ENCODE data around the gene TXNL4A. TPM values are rescaled to one million over a fixed set of nuclear protein-coding genes. Genes with fewer than 3 reads are reported as not detected.
A peak's percentile ranks its signal among the peaks of the same experiment; 100 is the strongest.
"Not testable (repeated sequence)": the region's sequence is repeated elsewhere in the genome, so short reads cannot be mapped to it uniquely, and the experiment has no call there.

Gene TXNL4A
- total RNA-seq, 3 donors from 2014 or later (not counting 1 experiment from before 2014, with no cell fraction given): 63.2 to 69.1 (median 66.4) TPM

- WGBS (ENCODE audit: insufficient coverage): 100% methylated on average over 1 of the region's 1 CpG
- Histone ChIP-seq H3K4me3 (ENCODE audit: low read length) (no peak overlapping the region), H3K36me3 (ENCODE audit: control insufficient read depth, insufficient read depth, low read length) (no peaks in the 10 kb centered on the region), H3K9me3 (ENCODE audit: control insufficient read depth, insufficient read depth, low read length) (peaks cover 14% of the 10 kb centered on the region), H3K4me1 (ENCODE audit: control insufficient read depth, insufficient read depth, low read length) (peaks cover 8% of the 10 kb centered on the region), H3K27ac (ENCODE audit: low read length) (no peak overlapping the region), H3K27me3 (ENCODE audit: control insufficient read depth, insufficient read depth, low read length) (no peaks in the 10 kb centered on the region)
- ATAC-seq (no peak), DNase-seq (no peak)
- peaks cover 14 to 18% of the 10 kb centered on the region in 2 donors for H3K4me1 Mint-ChIP-seq
- no peak overlapping the region for H3K4me3 Mint-ChIP-seq
- H3K36me3 Mint-ChIP-seq: peaks cover 31% of the 10 kb centered on the region
- H3K27ac Mint-ChIP-seq: no peak overlapping the region
- H3K9me3 Mint-ChIP-seq: peaks cover 2 to 9% of the 10 kb centered on the region in 2 donors
- H3K27me3 Mint-ChIP-seq (ENCODE audit: low read depth in 2 of 2): no peaks in the 10 kb centered on the region
- no peak for TF ChIP-seq CTCF (IDR thresholded peaks at IDR 0.05)
- intact Hi-C loops (cut with micrococcal nuclease): loop anchor here (5.0 kb wide), 2 partner anchors 77 to 78 kb away; partner anchors contain the start of genes ADNP2 and SLC66A2
These were observed 41.3 kb upstream of the TXNL4A start for GRCh38 chr18:80029690-80030089.

GRCh38 chr18:80027719-80028118 lies 39.4 kb upstream of the TXNL4A start:
- H3K4me1 Mint-ChIP-seq; H3K4me1 ChIP-seq (ENCODE audit: control insufficient read depth, insufficient read depth, low read length); H3K4me3 Mint-ChIP-seq; intact Hi-C loops (cut with micrococcal nuclease); H3K4me3 ChIP-seq (ENCODE audit: low read length); H3K27me3 Mint-ChIP-seq (ENCODE audit: low read depth in 2 of 2); H3K27ac Mint-ChIP-seq; DNase-seq; H3K27me3 ChIP-seq (ENCODE audit: control insufficient read depth, insufficient read depth, low read length); H3K36me3 ChIP-seq (ENCODE audit: control insufficient read depth, insufficient read depth, low read length); H3K27ac ChIP-seq (ENCODE audit: low read length); ATAC-seq: not testable (repeated sequence)
- H3K9me3 ChIP-seq (ENCODE audit: control insufficient read depth, insufficient read depth, low read length): peaks cover 33% of the 10 kb centered on the region
- Mint-ChIP-seq H3K36me3 (peaks cover 42% of the 10 kb centered on the region), H3K9me3 (peaks cover 5 to 12% of the 10 kb centered on the region in 2 donors)

- Histone ChIP-seq H3K9me3 (ENCODE audit: control insufficient read depth, insufficient read depth, low read length) (peaks cover 46% of the 10 kb centered on the region), H3K4me1 (ENCODE audit: control insufficient read depth, insufficient read depth, low read length) (no peaks in the 10 kb centered on the region), H3K27me3 (ENCODE audit: control insufficient read depth, insufficient read depth, low read length) (no peaks in the 10 kb centered on the region), H3K4me3 (ENCODE audit: low read length) (no peak overlapping the region), H3K27ac (ENCODE audit: low read length) (no peak overlapping the region), H3K36me3 (ENCODE audit: control insufficient read depth, insufficient read depth, low read length) (no peaks in the 10 kb centered on the region)
- WGBS (ENCODE audit: insufficient coverage): 94% methylated on average over 5 of the region's 7 CpGs
- no peak overlapping the region for H3K4me3 Mint-ChIP-seq
- H3K36me3 Mint-ChIP-seq: peaks cover 53% of the 10 kb centered on the region
- DNase-seq (no peak), ATAC-seq (no peak)
- no peaks in the 10 kb centered on the region for H3K4me1 Mint-ChIP-seq
- no peaks in the 10 kb centered on the region for H3K27me3 Mint-ChIP-seq (ENCODE audit: low read depth in 2 of 2)
- no peak for TF ChIP-seq CTCF (IDR thresholded peaks at IDR 0.05)
- no peak overlapping the region for H3K27ac Mint-ChIP-seq
- peaks cover 5 to 15% of the 10 kb centered on the region in 2 donors for H3K9me3 Mint-ChIP-seq
- intact Hi-C loops (cut with micrococcal nuclease): no loop called here
These were observed 38.0 kb upstream of the TXNL4A start for GRCh38 chr18:80026363-80026762.

- H3K27ac Mint-ChIP-seq: no peak overlapping the region
- H3K9me3 ChIP-seq (ENCODE audit: control insufficient read depth, insufficient read depth, low read length): peaks cover 69% of the 10 kb centered on the region
- peaks cover 54% of the 10 kb centered on the region for H3K36me3 Mint-ChIP-seq
- H3K27ac ChIP-seq (ENCODE audit: low read length): no peak overlapping the region
- DNase-seq (peak in 1 of 2 donors; percentile 24), ATAC-seq (no peak)
- intact Hi-C loops (cut with micrococcal nuclease): no loop called here
- no peak overlapping the region for H3K4me3 ChIP-seq (ENCODE audit: low read length)
- WGBS (ENCODE audit: insufficient coverage): no CpG with 5 or more reads among the region's 4 CpGs
- no peaks in the 10 kb centered on the region for H3K27me3 ChIP-seq (ENCODE audit: control insufficient read depth, insufficient read depth, low read length)
- no peaks in the 10 kb centered on the region for H3K4me1 Mint-ChIP-seq
- H3K36me3 ChIP-seq (ENCODE audit: control insufficient read depth, insufficient read depth, low read length): no peaks in the 10 kb centered on the region
- H3K4me1 ChIP-seq (ENCODE audit: control insufficient read depth, insufficient read depth, low read length): no peaks in the 10 kb centered on the region
- no peak overlapping the region for H3K4me3 Mint-ChIP-seq
- TF ChIP-seq CTCF (IDR thresholded peaks at IDR 0.05): no peak
- H3K27me3 Mint-ChIP-seq (ENCODE audit: low read depth in 2 of 2): no peaks in the 10 kb centered on the region
- peaks cover 10 to 21% of the 10 kb centered on the region in 2 donors for H3K9me3 Mint-ChIP-seq
These were observed 34.8 kb upstream of the TXNL4A start for GRCh38 chr18:80023173-80023572.

All from natural killer cell (primary cell).